Frontal cortex (tissue), 4 donors: ENCODE data around the gene DNAI1. TPM values are rescaled to one million over a fixed set of nuclear protein-coding genes. Genes with fewer than 3 reads are reported as not detected.

Source experiments
- DNase-seq, 2 donors: peaks; one replicate each; pipeline ENCODE4 v3.0.0; 2012; ENCODE audit warnings: low spot score in 2 of 2
- FAIRE-seq: peaks from 2 replicates; lab custom pipeline; 2012; peaks lifted over from hg19 to GRCh38; lab: Jason Lieb, UNC
- total RNA-seq: library from RNA; depleted of rRNA; stranded (reverse); fragments of >200 nt; gene quantifications from one replicate; pipeline ENCODE4 v1.2.3, GENCODE V29; 2014
- donor health status: control.
- donor health status: control.
- donor health status: control.

The DNAI1 gene
- total RNA-seq, 1 donor from 2014 or later, result 1.2 TPM

GRCh38 chr9:34508463-34508862 lies 49.9 kb downstream of the DNAI1 start:
- DNase-seq (no peak), FAIRE-seq (no peak)

- DNase-seq, result no peak
- FAIRE-seq, result no peak
Observed at GRCh38 chr9:34508951-34509350, 50.3 kb downstream of the DNAI1 start.

GRCh38 chr9:34510497-34511468 lies 52.2 kb downstream of the DNAI1 start:
- FAIRE-seq (no peak), DNase-seq (no peak)

GRCh38 chr9:34512131-34513078 lies 53.8 kb downstream of the DNAI1 start:
- FAIRE-seq (no peak), DNase-seq (no peak)

- DNase-seq (peak in 1 of 2 donors; percentile 30), FAIRE-seq (no peak)
Observed at GRCh38 chr9:34513567-34514214, 55.1 kb downstream of the DNAI1 start.

GRCh38 chr9:34514401-34514800 lies 55.8 kb downstream of the DNAI1 start:
- FAIRE-seq, result no peak
- no peak for DNase-seq

- no peak for DNase-seq
- FAIRE-seq, result no peak
Observed at GRCh38 chr9:34514816-34515215, 56.2 kb downstream of the DNAI1 start.

GRCh38 chr9:34515959-34516358 lies 57.4 kb downstream of the DNAI1 start:
- no peak for DNase-seq
- no peak for FAIRE-seq

- FAIRE-seq (no peak), DNase-seq (no peak)
Observed at GRCh38 chr9:34517185-34517584, 58.6 kb downstream of the DNAI1 start.

- no peak for FAIRE-seq
Observed at GRCh38 chr9:34518110-34518616, 59.6 kb downstream of the DNAI1 start.

GRCh38 chr9:34518896-34519295 lies 60.3 kb downstream of the DNAI1 start:
- DNase-seq (no peak), FAIRE-seq (no peak)

More at GRCh38 chr9:34518110-34518616, 59.6 kb downstream of the DNAI1 start:
- DNase-seq, result no peak

- DNase-seq (no peak), FAIRE-seq (no peak)
Observed at GRCh38 chr9:34519321-34520020, 60.9 kb downstream of the DNAI1 start.

- FAIRE-seq (no peak), DNase-seq (no peak)
Observed at GRCh38 chr9:34520096-34520495, 61.5 kb downstream of the DNAI1 start.

- no peak for DNase-seq
Observed at GRCh38 chr9:34520505-34521385, 62.1 kb downstream of the DNAI1 start.

GRCh38 chr9:34521406-34522045 lies 62.9 kb downstream of the DNAI1 start:
- DNase-seq (no peak), FAIRE-seq (no peak)

More at GRCh38 chr9:34520505-34521385, 62.1 kb downstream of the DNAI1 start:
- no peak for FAIRE-seq

GRCh38 chr9:34522091-34522887 lies 63.7 kb downstream of the DNAI1 start:
- DNase-seq, result peak in 1 of 2 donors; percentile 45
- FAIRE-seq, result no peak
